ENCODE data around the gene VTN.

Gene VTN

GRCh38 chr17:28385406-28385805, 15.3 kb upstream of the VTN start:
- Mint-ChIP-seq H3K4me1 (peaks cover 36% of the 10 kb centered on the region), H3K27me3 (peaks cover 38% of the 10 kb centered on the region), H3K4me3 (peak overlapping the region; percentile 43), H3K9me3 (no peaks in the 10 kb centered on the region), H3K36me3 (peaks cover 51% of the 10 kb centered on the region), H3K27ac (peak overlapping the region; percentile 74)
- no peak for ATAC-seq

DNA sequence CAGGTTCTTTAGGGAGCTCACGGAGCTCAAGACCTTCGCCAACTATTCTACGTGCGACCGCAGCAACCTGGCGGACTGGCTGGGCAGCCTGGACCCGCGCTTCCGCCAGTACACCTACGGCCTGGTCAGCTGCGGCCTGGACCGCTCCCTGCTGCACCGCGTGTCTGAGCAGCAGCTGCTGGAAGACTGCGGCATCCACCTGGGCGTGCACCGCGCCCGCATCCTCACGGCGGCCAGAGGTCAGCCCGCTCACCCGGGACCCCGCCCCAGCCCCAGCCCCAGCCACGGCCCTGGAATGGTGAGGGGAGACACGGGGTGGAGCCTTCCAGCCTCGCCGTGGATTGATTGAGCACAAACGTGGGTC, 14.9 kb upstream of the VTN start:
- peak; percentile 38 for ATAC-seq
- peaks cover 38% of the 10 kb centered on the region for H3K4me1 Mint-ChIP-seq
- peaks cover 38% of the 10 kb centered on the region for H3K27me3 Mint-ChIP-seq
- H3K4me3 Mint-ChIP-seq, result peak overlapping the region; percentile 85
- peak overlapping the region; percentile 74 for H3K27ac Mint-ChIP-seq
- H3K9me3 Mint-ChIP-seq, result no peaks in the 10 kb centered on the region
- H3K36me3 Mint-ChIP-seq, result peaks cover 51% of the 10 kb centered on the region

- H3K27me3 Mint-ChIP-seq, result peaks cover 38% of the 10 kb centered on the region
- no peaks in the 10 kb centered on the region for H3K9me3 Mint-ChIP-seq
- H3K36me3 Mint-ChIP-seq, result peaks cover 49% of the 10 kb centered on the region
- ATAC-seq, result peak; percentile 90
- peak overlapping the region; percentile 85 for H3K4me3 Mint-ChIP-seq
- H3K4me1 Mint-ChIP-seq, result peaks cover 38% of the 10 kb centered on the region
- H3K27ac Mint-ChIP-seq, result peak overlapping the region; percentile 74
Measured at GRCh38 chr17:28384281-28385036, 14.4 kb upstream of the VTN start.

GRCh38 chr17:28381141-28381825, 11.2 kb upstream of the VTN start:
- Mint-ChIP-seq H3K27me3 (peaks cover 38% of the 10 kb centered on the region), H3K4me3 (peak overlapping the region; percentile 11), H3K36me3 (peaks cover 45% of the 10 kb centered on the region), H3K27ac (no peak overlapping the region), H3K9me3 (no peaks in the 10 kb centered on the region), H3K4me1 (peaks cover 43% of the 10 kb centered on the region)
- no peak for ATAC-seq

DNA sequence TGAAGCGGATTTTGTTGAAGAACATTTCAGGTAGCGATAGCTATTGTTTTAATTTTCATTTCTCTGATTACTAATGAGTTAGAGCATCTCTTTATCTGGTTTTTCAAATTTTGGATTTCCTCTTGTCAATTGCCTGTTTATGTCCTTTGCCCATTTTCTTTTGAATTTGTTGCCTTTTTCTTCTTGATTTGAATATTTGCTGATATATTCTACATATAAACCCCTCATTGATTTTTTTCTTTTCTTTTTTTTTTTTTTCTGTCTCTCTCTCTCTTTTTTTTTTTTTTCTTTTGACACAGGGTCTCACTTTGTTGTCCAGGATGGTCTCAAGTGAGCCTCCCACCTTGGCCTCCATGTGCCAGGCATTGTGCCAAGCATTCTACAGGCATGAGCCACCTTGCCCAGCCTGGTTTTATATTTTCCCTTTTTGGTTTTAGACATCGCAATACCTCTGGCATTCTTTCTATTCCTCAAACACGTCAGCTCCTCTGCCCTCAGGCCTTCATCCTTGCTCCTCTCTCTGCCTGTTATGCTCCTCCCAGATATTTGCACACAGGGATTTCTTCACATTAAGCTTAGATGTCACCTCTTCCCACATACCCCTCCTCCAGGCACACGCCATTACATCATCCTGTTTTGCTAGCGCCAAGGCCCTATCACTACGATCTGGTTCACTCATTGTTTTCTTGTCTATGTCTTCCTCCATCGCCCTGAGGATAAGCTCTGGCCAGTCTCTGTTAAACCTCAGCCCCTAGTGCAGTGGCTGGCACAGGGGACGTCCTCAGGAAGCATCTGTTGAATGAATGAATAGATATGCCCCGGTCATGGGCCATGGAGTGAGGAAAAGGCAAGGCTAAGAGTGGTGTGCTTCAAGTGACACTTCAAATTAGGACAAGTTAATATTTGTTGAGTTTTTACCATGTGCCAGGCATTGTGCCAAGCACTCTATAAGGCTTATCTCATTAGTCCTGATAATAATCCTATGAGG, 10.0 kb upstream of the VTN start:
- peaks cover 38% of the 10 kb centered on the region for H3K27me3 Mint-ChIP-seq
- ATAC-seq, result no peak
- peaks cover 45% of the 10 kb centered on the region for H3K36me3 Mint-ChIP-seq
- H3K4me1 Mint-ChIP-seq, result peaks cover 38% of the 10 kb centered on the region
- no peak overlapping the region for H3K27ac Mint-ChIP-seq
- no peaks in the 10 kb centered on the region for H3K9me3 Mint-ChIP-seq
- no peak overlapping the region for H3K4me3 Mint-ChIP-seq

- no peak for ATAC-seq
- H3K9me3 Mint-ChIP-seq, result no peaks in the 10 kb centered on the region
- H3K27ac Mint-ChIP-seq, result peak overlapping the region; percentile 86
- peaks cover 27% of the 10 kb centered on the region for H3K4me1 Mint-ChIP-seq
- peaks cover 5% of the 10 kb centered on the region for H3K36me3 Mint-ChIP-seq
- peak overlapping the region; percentile 81 for H3K4me3 Mint-ChIP-seq
- H3K27me3 Mint-ChIP-seq, result no peaks in the 10 kb centered on the region
Measured at GRCh38 chr17:28372945-28373274, 2.8 kb upstream of the VTN start.

GRCh38 chr17:28372203-28372944, 2.3 kb upstream of the VTN start:
- no peaks in the 10 kb centered on the region for H3K9me3 Mint-ChIP-seq
- peak; percentile 2 for ATAC-seq
- peaks cover 27% of the 10 kb centered on the region for H3K4me1 Mint-ChIP-seq
- peak overlapping the region; percentile 81 for H3K4me3 Mint-ChIP-seq
- H3K36me3 Mint-ChIP-seq, result peaks cover 5% of the 10 kb centered on the region
- H3K27ac Mint-ChIP-seq, result peak overlapping the region; percentile 86
- H3K27me3 Mint-ChIP-seq, result no peaks in the 10 kb centered on the region

GRCh38 chr17:28371245-28372202, 1.4 kb upstream of the VTN start, which contains the start of gene SARM1:
Gene SARM1, plus strand, starts transcription at chr17:28371694. Its CDS starts 339 bp downstream, at chr17:28372033.
- H3K27ac Mint-ChIP-seq, result peak within 1 kb of the TSS; percentile 86
- peak within 1 kb of the TSS; percentile 89 for H3K4me3 Mint-ChIP-seq
- ATAC-seq, result peak; percentile 95
- H3K9me3 Mint-ChIP-seq, result no peaks in the 10 kb centered on the region
- peaks cover 7% of the 10 kb centered on the region for H3K36me3 Mint-ChIP-seq
- H3K4me1 Mint-ChIP-seq, result peaks cover 27% of the 10 kb centered on the region
- no peaks in the 10 kb centered on the region for H3K27me3 Mint-ChIP-seq

- H3K4me3 Mint-ChIP-seq, result no peak overlapping the region
- H3K27ac Mint-ChIP-seq, result peak overlapping the region; percentile 86
- no peaks in the 10 kb centered on the region for H3K9me3 Mint-ChIP-seq
- no peak for ATAC-seq
- peaks cover 27% of the 10 kb centered on the region for H3K4me1 Mint-ChIP-seq
- no peaks in the 10 kb centered on the region for H3K27me3 Mint-ChIP-seq
- H3K36me3 Mint-ChIP-seq, result peaks cover 12% of the 10 kb centered on the region
Measured at GRCh38 chr17:28370744-28371103, 617 bp upstream of the VTN start.

GRCh38 chr17:28369684-28370034, 448 bp downstream of the VTN start:
- no peaks in the 10 kb centered on the region for H3K9me3 Mint-ChIP-seq
- no peak for ATAC-seq
- no peak overlapping the region for H3K27ac Mint-ChIP-seq
- peaks cover 7% of the 10 kb centered on the region for H3K36me3 Mint-ChIP-seq
- H3K4me3 Mint-ChIP-seq, result no peak overlapping the region
- H3K4me1 Mint-ChIP-seq, result peaks cover 27% of the 10 kb centered on the region
- no peaks in the 10 kb centered on the region for H3K27me3 Mint-ChIP-seq

DNA sequence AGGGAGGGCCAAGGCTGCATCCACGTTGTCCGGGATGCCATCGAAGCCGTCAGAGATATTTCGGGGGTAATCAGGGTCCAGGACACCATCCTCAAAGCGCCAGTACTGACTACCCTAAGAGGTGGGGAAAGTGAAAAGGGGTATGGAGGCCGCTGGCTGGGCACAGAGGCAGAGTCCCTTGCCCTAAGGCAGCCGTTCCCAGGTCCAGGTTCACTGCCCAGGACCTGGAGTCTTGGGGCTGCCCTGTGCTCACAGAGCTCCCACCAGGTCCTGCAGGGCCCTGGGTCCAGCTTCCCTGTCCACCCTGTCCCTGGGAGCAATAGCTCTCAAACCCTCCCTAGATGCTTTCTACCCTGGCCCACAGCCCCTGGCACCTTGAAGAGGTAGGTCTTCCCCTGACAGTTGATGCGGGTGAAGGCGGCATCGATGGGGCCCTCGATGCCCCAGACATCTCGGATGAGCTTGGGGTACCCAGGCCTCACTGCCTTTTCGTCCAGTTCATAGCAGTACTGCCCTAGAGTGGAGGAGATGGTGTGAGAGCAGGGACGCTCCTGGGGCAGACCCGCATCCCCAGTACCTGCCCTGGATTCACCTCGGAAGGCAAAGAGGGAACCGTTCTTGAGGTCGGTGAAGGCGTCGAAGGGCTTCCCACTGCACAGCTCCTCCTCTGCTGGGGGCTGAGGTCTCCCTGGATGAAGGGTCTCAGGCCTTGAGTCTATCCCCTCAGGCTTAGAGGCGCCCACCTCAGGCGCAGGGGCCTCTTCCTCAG, 1.0 kb downstream of the VTN start:
- no peaks in the 10 kb centered on the region for H3K9me3 Mint-ChIP-seq
- ATAC-seq, result no peak
- H3K36me3 Mint-ChIP-seq, result peaks cover 6% of the 10 kb centered on the region
- H3K4me3 Mint-ChIP-seq, result no peak overlapping the region
- H3K27ac Mint-ChIP-seq, result no peak overlapping the region
- no peaks in the 10 kb centered on the region for H3K27me3 Mint-ChIP-seq
- peaks cover 27% of the 10 kb centered on the region for H3K4me1 Mint-ChIP-seq

DNA sequence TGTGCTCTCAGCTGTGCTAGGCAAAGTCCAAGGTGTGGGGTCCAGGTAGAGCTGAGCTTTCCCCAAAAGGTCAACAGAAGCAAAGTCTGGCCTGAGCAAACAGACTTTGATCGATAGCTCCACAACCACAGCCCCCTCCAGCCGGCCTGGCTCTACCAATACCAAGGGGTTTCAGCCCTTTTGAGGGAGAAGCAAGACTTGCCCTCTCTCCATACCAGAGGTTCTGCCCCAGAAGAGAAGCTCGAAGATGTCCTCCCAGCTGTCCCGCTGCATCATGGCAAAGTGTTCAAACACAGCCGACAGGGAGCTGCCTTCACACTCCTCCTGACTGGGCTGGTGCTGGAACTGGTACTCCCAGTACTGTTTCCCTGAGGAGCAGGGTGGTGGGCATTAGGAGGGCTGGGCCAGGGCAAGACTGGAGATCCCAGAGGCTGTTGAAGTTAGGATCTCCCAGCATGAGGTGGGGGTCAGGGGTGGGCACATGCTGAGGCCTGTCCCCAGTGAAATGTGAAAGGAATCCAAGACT, 1.7 kb downstream of the VTN start:
- no peak overlapping the region for H3K4me3 Mint-ChIP-seq
- peaks cover 23% of the 10 kb centered on the region for H3K4me1 Mint-ChIP-seq
- H3K27ac Mint-ChIP-seq, result no peak overlapping the region
- no peaks in the 10 kb centered on the region for H3K9me3 Mint-ChIP-seq
- peaks cover 6% of the 10 kb centered on the region for H3K36me3 Mint-ChIP-seq
- no peak for ATAC-seq
- H3K27me3 Mint-ChIP-seq, result no peaks in the 10 kb centered on the region

DNA sequence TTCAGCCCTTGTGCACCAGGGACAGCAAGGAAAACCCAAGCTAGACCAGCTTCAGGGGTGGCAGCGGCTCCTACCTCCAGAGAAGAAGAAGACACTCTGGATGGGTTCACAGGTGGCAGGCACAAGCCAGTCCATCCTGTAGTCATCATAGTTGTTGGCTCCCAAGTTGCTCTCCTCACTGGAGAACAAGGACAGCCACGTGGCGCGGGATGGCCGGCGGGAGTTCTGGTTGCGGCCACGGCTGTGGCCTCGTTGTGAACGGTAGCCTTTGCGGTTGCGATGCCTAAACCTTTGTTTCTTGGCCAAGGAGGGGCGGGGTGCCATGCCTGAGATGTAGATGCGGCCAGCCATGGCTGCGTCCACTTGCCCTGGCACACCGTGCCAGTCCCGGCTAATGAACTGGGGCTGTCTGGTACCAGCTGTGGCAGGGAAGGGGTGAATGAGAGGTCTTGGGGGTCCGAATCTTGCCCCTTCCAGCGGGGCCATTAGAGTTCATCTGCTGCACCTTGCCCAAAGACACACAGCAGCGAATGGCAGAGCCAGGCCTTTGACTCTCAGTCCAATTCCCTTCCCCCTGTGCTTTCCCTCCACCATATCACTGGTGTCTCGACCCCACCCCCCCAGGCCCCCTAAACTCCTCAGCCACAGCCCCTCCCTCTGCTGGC, 2.3 kb downstream of the VTN start:
- ATAC-seq, result no peak
- Mint-ChIP-seq H3K4me1 (peaks cover 17% of the 10 kb centered on the region), H3K36me3 (peaks cover 9% of the 10 kb centered on the region), H3K27me3 (no peaks in the 10 kb centered on the region), H3K27ac (no peak overlapping the region), H3K4me3 (no peak overlapping the region), H3K9me3 (no peaks in the 10 kb centered on the region)
